H1 (cell line): ENCODE data around the gene DAGLA.

Experiments
- CTCF ChIP-seq, 3 experiments: IDR thresholded peaks; 1 replicate in 2 of 3; 2 replicates in 1 of 3; pipeline versions ENCODE4 v1.5.1 to v1.6.1; 2011; ENCODE audit warnings: low read length in 3 of 3, mild to moderate bottlenecking in 3 of 3, inconsistent platforms in 2 of 3, low read depth in 1 of 3, moderate library complexity in 1 of 3; ENCODE audit not compliant: insufficient read depth in 1 of 3; ENCODE audit errors: control extremely low read depth in 1 of 3
- EP300 ChIP-seq, 2 experiments: IDR thresholded peaks; 1 replicate in 1 of 2; 2 replicates in 1 of 2; pipeline ENCODE4 v1.6.1; 2011 to 2012; ENCODE audit warnings: low read depth in 2 of 2, low read length in 2 of 2, mild to moderate bottlenecking in 2 of 2, borderline replicate concordance in 1 of 2, inconsistent platforms in 1 of 2, moderate library complexity in 1 of 2
- EZH2 ChIP-seq: fragments of 200-600 bp; sonication (generic); IDR thresholded peaks from 2 replicates; pipeline ENCODE4 v1.7.1; 2012; ENCODE audit warnings: low read depth, mild to moderate bottlenecking, moderate library complexity, low read length, inconsistent platforms; ENCODE audit not compliant: severe bottlenecking
- HDAC2 ChIP-seq, 2 experiments: fragments of 300-600 bp in 1 of 2; sonication (generic) in 1 of 2; IDR thresholded peaks; 2 replicates each; pipeline ENCODE4 v1.6.1; 2011 to 2012; ENCODE audit warnings: low read depth in 2 of 2, low read length in 2 of 2, mild to moderate bottlenecking in 2 of 2, moderate library complexity in 2 of 2, borderline replicate concordance in 1 of 2, inconsistent platforms in 1 of 2
- RAD21 ChIP-seq, 2 experiments: IDR thresholded peaks in 1 of 2; conservative IDR thresholded peaks in 1 of 2; 2 replicates each; pipeline ENCODE4 v1.6.1; 2011; ENCODE audit warnings: low read depth in 2 of 2, low read length in 2 of 2, improper control_type of control experiment in 1 of 2, inconsistent platforms in 1 of 2, mild to moderate bottlenecking in 1 of 2, moderate library complexity in 1 of 2
- RFX5 ChIP-seq: IDR thresholded peaks from 2 replicates; pipeline ENCODE4 v1.6.1; 2011; ENCODE audit warnings: low read depth, low read length, improper control_type of control experiment, borderline replicate concordance
- TAF1 ChIP-seq: IDR thresholded peaks from 2 replicates; pipeline ENCODE4 v1.6.1; 2011; ENCODE audit warnings: mild to moderate bottlenecking, low read depth, low read length

- TF ChIP-seq CTCF (IDR thresholded peaks at IDR 0.05; ENCODE audit: control extremely low read depth in 1 of 3, insufficient read depth in 1 of 3, low read depth in 1 of 3, low read length in 3 of 3) (no peak), EP300 (IDR thresholded peaks at IDR 0.05; ENCODE audit: borderline replicate concordance in 1 of 2, low read depth in 2 of 2, low read length in 2 of 2) (no peak), EZH2 (no peak), RFX5 (no peak), HDAC2 (IDR thresholded peaks at IDR 0.05; ENCODE audit: borderline replicate concordance in 1 of 2, low read depth in 2 of 2, low read length in 2 of 2) (no peak), RAD21 (IDR thresholded peaks at IDR 0.05 in 1 of 2, conservative IDR thresholded peaks at IDR 0.05 in 1 of 2; ENCODE audit: low read depth in 2 of 2, low read length in 2 of 2) (no peak), TAF1 (no peak)
Measured at GRCh38 chr11:61686469-61686868, 6.3 kb downstream of the DAGLA start.
